MM.1S (cell line): ENCODE measurements around the gene RUVBL2.

Source experiments
- DNase-seq: peaks from one replicate; pipeline ENCODE4 v3.0.0-alpha.2; 2015
- H2AFZ ChIP-seq: fragments of 300-600 bp; sonication (generic); 2 replicates; pipeline ENCODE4 v1.6.0; 2016; ENCODE audit warnings: antibody characterized with exemption, low read length
- H3F3A ChIP-seq: fragments of 300-600 bp; sonication (generic); 2 replicates; pipeline ENCODE4 v1.6.1; 2016; ENCODE audit warnings: mild to moderate bottlenecking, antibody characterized with exemption, low read length, moderate library complexity, mixed read lengths; ENCODE audit not compliant: insufficient read depth
- H3K27ac ChIP-seq: fragments of 300-600 bp; sonication (generic); 2 replicates; pipeline ENCODE4 v1.5.1; 2016; ENCODE audit warnings: mild to moderate bottlenecking, low read length
- H3K27me3 ChIP-seq: fragments of 300-600 bp; sonication (generic); replicated peaks from 2 replicates; pipeline ENCODE4 v1.6.0; 2016; ENCODE audit warnings: low read length; ENCODE audit not compliant: insufficient read depth
- H3K36me3 ChIP-seq: fragments of 300-600 bp; sonication (generic); replicated peaks from 2 replicates; pipeline ENCODE4 v1.6.1; 2016; ENCODE audit warnings: mild to moderate bottlenecking, low read length, mixed read lengths; ENCODE audit not compliant: insufficient read depth
- H3K4me1 ChIP-seq: fragments of 300-600 bp; sonication (generic); 2 replicates; pipeline ENCODE4 v1.6.1; 2016; ENCODE audit warnings: low read length, mixed read lengths
- H3K4me2 ChIP-seq: fragments of 300-600 bp; sonication (generic); 2 replicates; pipeline ENCODE4 v1.6.0; 2016; ENCODE audit warnings: low read depth, low read length
- H3K4me3 ChIP-seq: fragments of 300-600 bp; sonication (generic); 2 replicates; pipeline ENCODE4 v1.5.1; 2016; ENCODE audit warnings: low read length, mixed read lengths
- H3K79me2 ChIP-seq: fragments of 300-600 bp; sonication (generic); 2 replicates; pipeline ENCODE4 v1.6.1; 2016; ENCODE audit warnings: mixed run types, low read length, mixed read lengths
- H3K9ac ChIP-seq: fragments of 300-600 bp; sonication (generic); 2 replicates; pipeline ENCODE4 v1.6.1; 2016; ENCODE audit warnings: low read length, mixed read lengths
- H3K9me2 ChIP-seq: fragments of 300-600 bp; sonication (generic); replicated peaks from 2 replicates; pipeline ENCODE4 v1.6.1; 2016; ENCODE audit warnings: mild to moderate bottlenecking, low read length, mixed read lengths; ENCODE audit not compliant: insufficient read depth
- H3K9me3 ChIP-seq: fragments of 300-600 bp; sonication (generic); replicated peaks from 2 replicates; pipeline ENCODE4 v1.6.1; 2016; ENCODE audit warnings: mild to moderate bottlenecking, low read length, mixed read lengths; ENCODE audit not compliant: insufficient read depth
- H4K20me1 ChIP-seq: fragments of 300-600 bp; sonication (generic); 2 replicates; pipeline ENCODE4 v1.6.1; 2016; ENCODE audit warnings: mild to moderate bottlenecking, low read length, moderate library complexity, mixed read lengths; ENCODE audit not compliant: insufficient read depth
- EZH2 ChIP-seq: fragments of 300-600 bp; sonication (generic); optimal IDR thresholded peaks from 2 replicates; pipeline ENCODE3; 2017; ENCODE audit warnings: low read depth, mild to moderate bottlenecking, antibody characterized with exemption, low read length, mixed read lengths
- EZH2phosphoT487 ChIP-seq: fragments of 300-600 bp; sonication (generic); IDR thresholded peaks from 2 replicates; pipeline ENCODE4 v1.6.1; 2018; ENCODE audit warnings: antibody characterized with exemption, low read length
- TF ChIP-seq, protein P1 (sequence below): fragments of 300-600 bp; sonication (generic); IDR thresholded peaks from 2 replicates; pipeline ENCODE4 v1.5.1; 2016; ENCODE audit warnings: antibody characterized with exemption, low read length, mixed read lengths

RUVBL2 gene

GRCh38 chr19:48968813-48969218, 24.9 kb upstream of the RUVBL2 start:
- H3F3A ChIP-seq = peaks cover 40% of the 10 kb centered on the region
- no peaks in the 10 kb centered on the region for H4K20me1 ChIP-seq
- H3K4me3 ChIP-seq = no peak overlapping the region
- no peaks in the 10 kb centered on the region for H3K9me3 ChIP-seq
- no peaks in the 10 kb centered on the region for H3K27me3 ChIP-seq
- H3K79me2 ChIP-seq = peaks cover 21% of the 10 kb centered on the region
- no peak overlapping the region for H3K4me2 ChIP-seq
- H3K4me1 ChIP-seq = peaks cover 29% of the 10 kb centered on the region
- no peaks in the 10 kb centered on the region for H3K9me2 ChIP-seq
- H2AFZ ChIP-seq = no peak overlapping the region
- TF ChIP-seq, protein P1, sequence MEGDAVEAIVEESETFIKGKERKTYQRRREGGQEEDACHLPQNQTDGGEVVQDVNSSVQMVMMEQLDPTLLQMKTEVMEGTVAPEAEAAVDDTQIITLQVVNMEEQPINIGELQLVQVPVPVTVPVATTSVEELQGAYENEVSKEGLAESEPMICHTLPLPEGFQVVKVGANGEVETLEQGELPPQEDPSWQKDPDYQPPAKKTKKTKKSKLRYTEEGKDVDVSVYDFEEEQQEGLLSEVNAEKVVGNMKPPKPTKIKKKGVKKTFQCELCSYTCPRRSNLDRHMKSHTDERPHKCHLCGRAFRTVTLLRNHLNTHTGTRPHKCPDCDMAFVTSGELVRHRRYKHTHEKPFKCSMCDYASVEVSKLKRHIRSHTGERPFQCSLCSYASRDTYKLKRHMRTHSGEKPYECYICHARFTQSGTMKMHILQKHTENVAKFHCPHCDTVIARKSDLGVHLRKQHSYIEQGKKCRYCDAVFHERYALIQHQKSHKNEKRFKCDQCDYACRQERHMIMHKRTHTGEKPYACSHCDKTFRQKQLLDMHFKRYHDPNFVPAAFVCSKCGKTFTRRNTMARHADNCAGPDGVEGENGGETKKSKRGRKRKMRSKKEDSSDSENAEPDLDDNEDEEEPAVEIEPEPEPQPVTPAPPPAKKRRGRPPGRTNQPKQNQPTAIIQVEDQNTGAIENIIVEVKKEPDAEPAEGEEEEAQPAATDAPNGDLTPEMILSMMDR = no peak
- no peak for TF ChIP-seq EZH2phosphoT487
- TF ChIP-seq EZH2 = no peak
- H3K9ac ChIP-seq = no peak overlapping the region
- no peak for DNase-seq
- no peaks in the 10 kb centered on the region for H3K36me3 ChIP-seq
- H3K27ac ChIP-seq = no peak overlapping the region

- peaks cover 19% of the 10 kb centered on the region for H3K79me2 ChIP-seq
- no peak overlapping the region for H3K4me3 ChIP-seq
- no peak overlapping the region for H3K27ac ChIP-seq
- peaks cover 22% of the 10 kb centered on the region for H3K4me1 ChIP-seq
- no peak overlapping the region for H2AFZ ChIP-seq
- no peaks in the 10 kb centered on the region for H3K36me3 ChIP-seq
- peak; percentile 24 for DNase-seq
- H4K20me1 ChIP-seq = no peaks in the 10 kb centered on the region
- TF ChIP-seq EZH2 (no peak), EZH2phosphoT487 (no peak)
- TF ChIP-seq, protein P1 = no peak
- H3K9ac ChIP-seq = no peak overlapping the region
- no peaks in the 10 kb centered on the region for H3K27me3 ChIP-seq
- H3K9me3 ChIP-seq = no peaks in the 10 kb centered on the region
- no peaks in the 10 kb centered on the region for H3K9me2 ChIP-seq
- peaks cover 35% of the 10 kb centered on the region for H3F3A ChIP-seq
- H3K4me2 ChIP-seq = no peak overlapping the region
These were observed 24.2 kb upstream of the RUVBL2 start for GRCh38 chr19:48969276-48970138.

GRCh38 chr19:48970139-48970766, 23.4 kb upstream of the RUVBL2 start:
- Histone ChIP-seq H3K4me3 (no peak overlapping the region), H3K4me2 (no peak overlapping the region), H3K4me1 (peaks cover 20% of the 10 kb centered on the region), H3K36me3 (no peaks in the 10 kb centered on the region), H3K27ac (no peak overlapping the region), H3K27me3 (no peaks in the 10 kb centered on the region), H3K9me2 (no peaks in the 10 kb centered on the region), H3K79me2 (peaks cover 16% of the 10 kb centered on the region), H2AFZ (no peak overlapping the region), H3K9me3 (no peaks in the 10 kb centered on the region), H3F3A (peaks cover 31% of the 10 kb centered on the region), H3K9ac (no peak overlapping the region), H4K20me1 (no peaks in the 10 kb centered on the region)
- TF ChIP-seq EZH2 (no peak), EZH2phosphoT487 (no peak)
- TF ChIP-seq, protein P1 = no peak
- DNase-seq = no peak
